ENCODE measurements around the gene JMJD1C.
A peak's percentile ranks its signal among the peaks of the same experiment; 100 is the strongest.
"Not testable (repeated sequence)": the region's sequence is repeated elsewhere in the genome, so short reads cannot be mapped to it uniquely, and the experiment has no call there.

JMJD1C gene

GRCh38 chr10:63237396-63237795, 228.4 kb downstream of the JMJD1C start:
- TF ChIP-seq, protein P1, sequence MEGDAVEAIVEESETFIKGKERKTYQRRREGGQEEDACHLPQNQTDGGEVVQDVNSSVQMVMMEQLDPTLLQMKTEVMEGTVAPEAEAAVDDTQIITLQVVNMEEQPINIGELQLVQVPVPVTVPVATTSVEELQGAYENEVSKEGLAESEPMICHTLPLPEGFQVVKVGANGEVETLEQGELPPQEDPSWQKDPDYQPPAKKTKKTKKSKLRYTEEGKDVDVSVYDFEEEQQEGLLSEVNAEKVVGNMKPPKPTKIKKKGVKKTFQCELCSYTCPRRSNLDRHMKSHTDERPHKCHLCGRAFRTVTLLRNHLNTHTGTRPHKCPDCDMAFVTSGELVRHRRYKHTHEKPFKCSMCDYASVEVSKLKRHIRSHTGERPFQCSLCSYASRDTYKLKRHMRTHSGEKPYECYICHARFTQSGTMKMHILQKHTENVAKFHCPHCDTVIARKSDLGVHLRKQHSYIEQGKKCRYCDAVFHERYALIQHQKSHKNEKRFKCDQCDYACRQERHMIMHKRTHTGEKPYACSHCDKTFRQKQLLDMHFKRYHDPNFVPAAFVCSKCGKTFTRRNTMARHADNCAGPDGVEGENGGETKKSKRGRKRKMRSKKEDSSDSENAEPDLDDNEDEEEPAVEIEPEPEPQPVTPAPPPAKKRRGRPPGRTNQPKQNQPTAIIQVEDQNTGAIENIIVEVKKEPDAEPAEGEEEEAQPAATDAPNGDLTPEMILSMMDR (IDR thresholded peaks at IDR 0.05; ENCODE audit: insufficient read depth, low read length, poor library complexity, severe bottlenecking), result no peak
- no peak for TF ChIP-seq EZH2phosphoT487 (conservative IDR thresholded peaks at IDR 0.05; ENCODE audit: low read length)
- Histone ChIP-seq H3K79me2 (ENCODE audit: insufficient read depth, low read length) (peaks cover 100% of the 10 kb centered on the region), H3F3A (ENCODE audit: insufficient read depth) (peaks cover 28% of the 10 kb centered on the region), H3K9me3 (ENCODE audit: insufficient read depth, low read length) (no peaks in the 10 kb centered on the region), H2AFZ (ENCODE audit: low read depth, low read length, severe bottlenecking) (no peak overlapping the region), H3K36me3 (ENCODE audit: low read length) (no peaks in the 10 kb centered on the region; the same call in 1 of the 2 replicates), H3K9ac (ENCODE audit: low read length) (no peak overlapping the region), H3K27ac (ENCODE audit: low read depth, low read length) (no peak overlapping the region), H3K4me3 (ENCODE audit: insufficient read depth, low read length, poor library complexity, severe bottlenecking) (no peak overlapping the region), H4K20me1 (ENCODE audit: low read depth, low read length) (peaks cover 17% of the 10 kb centered on the region), H3K9me2 (replicated peaks; ENCODE audit: insufficient read depth, low read length) (no peaks in the 10 kb centered on the region), H3K4me2 (ENCODE audit: low read depth, low read length, poor library complexity, severe bottlenecking) (no peak overlapping the region), H3K27me3 (ENCODE audit: low read length) (no peaks in the 10 kb centered on the region)

DNA sequence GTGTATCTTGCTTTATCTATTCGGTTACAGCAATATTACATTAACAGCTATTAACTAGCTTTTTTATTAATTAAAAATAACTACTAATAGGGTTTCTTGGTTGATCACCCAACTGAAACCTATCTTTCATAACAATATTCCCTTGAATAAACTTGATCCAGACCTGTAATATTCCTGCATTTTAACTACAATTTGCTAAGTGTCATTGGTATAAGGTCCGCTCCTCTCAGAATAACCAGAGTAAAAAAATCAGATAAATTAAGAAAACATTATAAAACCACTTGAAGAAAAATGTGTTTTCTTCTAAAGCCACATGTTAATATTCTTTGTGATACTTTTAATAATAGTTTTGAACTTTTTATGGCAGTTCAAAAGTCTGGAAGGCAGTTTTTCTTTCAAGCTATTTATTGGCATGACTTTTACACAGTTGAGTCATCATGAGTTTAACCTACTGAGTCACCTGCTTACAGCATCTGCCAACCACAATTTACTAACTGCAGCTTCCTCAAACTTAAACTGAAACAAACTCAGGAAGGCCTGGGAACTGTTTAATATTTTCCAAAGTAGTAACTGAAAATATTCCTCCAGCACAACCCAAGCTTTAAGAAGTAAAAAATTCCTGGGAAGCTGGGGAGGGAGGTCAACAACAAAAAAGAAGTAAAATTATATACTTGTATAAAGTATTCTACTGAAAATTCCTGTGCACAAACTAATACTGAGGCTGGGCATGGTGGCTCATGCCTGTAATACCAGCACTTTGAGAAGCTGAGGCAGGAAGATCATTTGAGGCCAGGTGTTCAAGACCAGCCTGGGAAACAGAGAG, 229.5 kb downstream of the JMJD1C start:
- Histone ChIP-seq H3K4me3 (ENCODE audit: insufficient read depth, low read length, poor library complexity, severe bottlenecking) (no peak overlapping the region), H3F3A (ENCODE audit: insufficient read depth) (peaks cover 21% of the 10 kb centered on the region), H3K9ac (ENCODE audit: low read length) (no peak overlapping the region), H3K27me3 (ENCODE audit: low read length) (no peaks in the 10 kb centered on the region), H4K20me1 (ENCODE audit: low read depth, low read length) (peaks cover 17% of the 10 kb centered on the region), H2AFZ (ENCODE audit: low read depth, low read length, severe bottlenecking) (no peak overlapping the region), H3K36me3 (ENCODE audit: low read length) (no peaks in the 10 kb centered on the region; the same call in 1 of the 2 replicates), H3K4me2 (ENCODE audit: low read depth, low read length, poor library complexity, severe bottlenecking) (peak overlapping the region; percentile 28), H3K9me3 (ENCODE audit: insufficient read depth, low read length) (no peaks in the 10 kb centered on the region), H3K27ac (ENCODE audit: low read depth, low read length) (peak overlapping the region; percentile 36), H3K79me2 (ENCODE audit: insufficient read depth, low read length) (peaks cover 100% of the 10 kb centered on the region), H3K9me2 (replicated peaks; ENCODE audit: insufficient read depth, low read length) (no peaks in the 10 kb centered on the region)
- no peak for TF ChIP-seq EZH2phosphoT487 (conservative IDR thresholded peaks at IDR 0.05; ENCODE audit: low read length)
- TF ChIP-seq, protein P1 (IDR thresholded peaks at IDR 0.05; ENCODE audit: insufficient read depth, low read length, poor library complexity, severe bottlenecking), result no peak

- not testable (repeated sequence) for H3K9ac ChIP-seq (ENCODE audit: low read length); H2AFZ ChIP-seq (ENCODE audit: low read depth, low read length, severe bottlenecking); H3K4me3 ChIP-seq (ENCODE audit: insufficient read depth, low read length, poor library complexity, severe bottlenecking); H3K36me3 ChIP-seq (ENCODE audit: low read length); H3K27ac ChIP-seq (ENCODE audit: low read depth, low read length); H3K27me3 ChIP-seq (ENCODE audit: low read length); H3K9me2 ChIP-seq (replicated peaks; ENCODE audit: insufficient read depth, low read length); H3K4me2 ChIP-seq (ENCODE audit: low read depth, low read length, poor library complexity, severe bottlenecking); H3K9me3 ChIP-seq (ENCODE audit: insufficient read depth, low read length)
- H4K20me1 ChIP-seq (ENCODE audit: low read depth, low read length), result peaks cover 17% of the 10 kb centered on the region
- peaks cover 24% of the 10 kb centered on the region for H3F3A ChIP-seq (ENCODE audit: insufficient read depth)
- peaks cover 100% of the 10 kb centered on the region for H3K79me2 ChIP-seq (ENCODE audit: insufficient read depth, low read length)
These were observed 230.6 kb downstream of the JMJD1C start for GRCh38 chr10:63235136-63235535.

- no peak for TF ChIP-seq EZH2phosphoT487 (conservative IDR thresholded peaks at IDR 0.05; ENCODE audit: low read length)
- TF ChIP-seq, protein P1 (IDR thresholded peaks at IDR 0.05; ENCODE audit: insufficient read depth, low read length, poor library complexity, severe bottlenecking), result no peak
- Histone ChIP-seq H3K36me3 (ENCODE audit: low read length) (peaks cover 4% of the 10 kb centered on the region; the same call in 1 of the 2 replicates), H2AFZ (ENCODE audit: low read depth, low read length, severe bottlenecking) (no peak overlapping the region)
These were observed 236.6 kb downstream of the JMJD1C start for GRCh38 chr10:63229161-63229560.

More at GRCh38 chr10:63229161-63229560, 236.6 kb downstream of the JMJD1C start:
- no peaks in the 10 kb centered on the region for H3K9me3 ChIP-seq (ENCODE audit: insufficient read depth, low read length)
- H3K27ac ChIP-seq (ENCODE audit: low read depth, low read length), result no peak overlapping the region
- H3K27me3 ChIP-seq (ENCODE audit: low read length), result no peaks in the 10 kb centered on the region
- peaks cover 12% of the 10 kb centered on the region for H4K20me1 ChIP-seq (ENCODE audit: low read depth, low read length)
- H3K9ac ChIP-seq (ENCODE audit: low read length), result no peak overlapping the region
- H3K4me3 ChIP-seq (ENCODE audit: insufficient read depth, low read length, poor library complexity, severe bottlenecking), result no peak overlapping the region
- H3F3A ChIP-seq (ENCODE audit: insufficient read depth), result peaks cover 24% of the 10 kb centered on the region
- H3K9me2 ChIP-seq (replicated peaks; ENCODE audit: insufficient read depth, low read length), result no peaks in the 10 kb centered on the region
- no peak overlapping the region for H3K4me2 ChIP-seq (ENCODE audit: low read depth, low read length, poor library complexity, severe bottlenecking)
- peaks cover 97% of the 10 kb centered on the region for H3K79me2 ChIP-seq (ENCODE audit: insufficient read depth, low read length)

Data from SU-DHL-6 (cell line).